ENCODE data around the gene FES. TPM values are rescaled to one million over a fixed set of nuclear protein-coding genes. Genes with fewer than 3 reads are reported as not detected.
"Not testable (repeated sequence)": the region's sequence is repeated elsewhere in the genome, so short reads cannot be mapped to it uniquely, and the experiment has no call there.

Gene FES
- total RNA-seq, 1 donor from 2014 or later = 23.0 TPM

GRCh38 chr15:90910441-90911301 is 26.4 kb downstream of the FES start:
- no peak for DNase-seq

DNA sequence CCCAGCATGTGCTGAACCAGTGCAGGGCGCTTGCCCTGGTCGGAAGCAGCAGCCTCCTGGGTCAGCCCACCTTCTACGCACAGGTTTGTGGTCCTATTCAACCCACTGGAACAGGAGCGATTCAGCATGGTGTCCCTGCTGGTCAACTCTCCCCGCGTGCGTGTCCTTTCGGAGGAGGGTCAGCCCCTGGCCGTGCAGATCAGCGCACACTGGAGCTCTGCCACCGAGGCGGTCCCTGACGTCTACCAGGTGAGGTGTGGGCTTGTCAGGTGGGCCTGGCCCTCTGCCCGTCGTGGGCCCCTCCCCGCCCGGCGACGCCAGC is 27.0 kb downstream of the FES start:
- DNase-seq = no peak

DNA sequence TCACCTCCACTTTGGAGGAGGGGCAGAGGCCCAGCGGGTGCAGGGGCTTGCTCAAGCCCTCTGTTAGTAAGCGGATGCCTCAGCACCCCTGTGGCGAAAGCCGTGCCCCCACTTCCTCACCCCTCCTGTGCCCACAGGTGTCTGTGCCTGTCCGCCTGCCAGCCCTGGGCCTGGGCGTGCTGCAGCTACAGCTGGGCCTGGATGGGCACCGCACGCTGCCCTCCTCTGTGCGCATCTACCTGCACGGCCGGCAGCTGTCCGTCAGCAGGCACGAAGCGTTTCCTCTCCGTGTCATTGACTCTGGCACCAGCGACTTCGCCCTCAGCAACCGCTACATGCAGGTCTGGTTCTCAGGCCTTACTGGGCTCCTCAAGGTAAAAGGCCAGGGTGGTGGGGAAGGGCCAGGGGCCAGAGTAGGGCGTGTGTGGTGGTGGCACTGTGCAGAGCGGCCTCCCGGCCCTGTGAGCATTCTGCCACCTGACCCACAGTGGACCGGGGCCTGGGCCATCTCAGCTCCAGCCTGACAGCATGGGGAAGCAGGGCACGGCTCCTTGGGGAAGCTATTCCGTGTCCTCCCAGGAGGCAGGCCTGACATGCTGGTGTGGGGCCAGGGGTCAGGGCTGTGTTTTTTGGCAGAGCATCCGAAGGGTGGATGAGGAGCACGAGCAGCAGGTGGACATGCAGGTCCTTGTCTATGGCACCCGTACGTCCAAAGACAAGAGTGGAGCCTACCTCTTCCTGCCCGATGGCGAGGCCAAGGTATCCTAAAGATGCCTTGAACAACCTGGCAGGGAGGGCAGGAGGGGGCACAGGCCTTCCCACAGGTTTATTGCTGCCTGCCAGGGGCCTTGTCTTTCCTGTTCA is 27.8 kb downstream of the FES start:
- DNase-seq = no peak

GRCh38 chr15:90912770-90913075 is 28.4 kb downstream of the FES start:
- no peak for DNase-seq

DNA sequence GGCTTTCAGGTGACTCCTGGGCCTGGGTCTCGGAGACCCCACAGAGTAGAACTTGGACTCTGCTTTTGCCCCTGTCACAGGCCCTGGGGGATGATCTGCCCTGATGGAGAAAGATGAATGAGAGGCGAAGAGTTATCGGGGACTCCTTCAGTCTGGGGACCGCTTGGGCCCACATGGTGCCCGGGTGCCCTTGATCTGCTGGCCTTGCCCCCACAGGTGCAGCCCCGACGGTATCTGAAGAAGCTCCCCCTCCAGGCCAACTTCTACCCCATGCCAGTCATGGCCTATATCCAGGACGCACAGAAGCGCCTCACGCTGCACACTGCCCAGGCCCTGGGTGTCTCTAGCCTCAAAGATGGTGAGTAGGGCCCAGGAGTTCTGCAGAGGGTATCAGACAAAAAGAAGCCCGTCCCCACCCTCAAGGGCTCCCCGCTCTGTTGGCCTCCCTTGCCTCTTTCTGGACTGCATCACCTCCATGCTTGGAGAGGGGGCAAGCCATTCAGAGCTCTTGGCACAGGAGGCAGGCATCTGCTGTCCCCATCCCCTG is 29.2 kb downstream of the FES start:
- DNase-seq = no peak

DNA sequence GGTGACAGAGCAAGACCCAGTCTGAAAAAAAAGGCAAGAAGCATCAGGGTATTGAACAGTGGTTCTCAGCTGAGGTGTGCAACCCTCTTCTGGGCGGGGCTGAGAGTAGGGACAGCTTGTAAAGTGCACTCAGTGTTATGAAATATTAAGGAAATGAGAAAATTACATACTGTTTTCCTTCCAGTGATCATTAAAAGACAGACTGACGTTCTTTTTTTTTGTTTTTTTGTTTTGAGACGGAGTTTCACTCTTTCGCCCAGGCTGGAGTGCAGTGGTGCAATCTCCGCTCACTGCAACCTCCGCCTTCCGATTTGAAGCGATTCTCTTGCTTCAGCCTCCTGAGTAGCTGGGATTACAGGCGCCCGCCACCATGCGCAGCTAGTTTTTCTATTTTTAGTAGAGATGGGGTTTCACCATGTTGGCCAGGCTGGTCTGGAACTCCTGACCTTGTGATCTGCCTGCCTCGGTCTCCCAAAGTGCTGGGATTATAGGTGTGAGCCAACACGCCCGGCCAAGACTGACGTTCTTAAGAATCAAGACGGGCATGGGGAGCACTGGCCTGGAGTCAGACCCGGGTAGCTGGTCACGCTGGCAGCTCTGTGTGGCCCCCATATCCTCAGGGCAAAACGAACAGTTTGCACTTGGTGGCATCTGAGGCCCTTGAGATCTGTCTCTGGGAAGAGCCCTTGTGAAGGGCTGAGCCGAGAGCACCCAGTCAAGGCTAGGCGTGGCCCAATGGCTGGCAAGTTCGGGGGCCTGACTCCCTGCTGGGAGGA is 30.2 kb downstream of the FES start:
- no peak for DNase-seq

DNA sequence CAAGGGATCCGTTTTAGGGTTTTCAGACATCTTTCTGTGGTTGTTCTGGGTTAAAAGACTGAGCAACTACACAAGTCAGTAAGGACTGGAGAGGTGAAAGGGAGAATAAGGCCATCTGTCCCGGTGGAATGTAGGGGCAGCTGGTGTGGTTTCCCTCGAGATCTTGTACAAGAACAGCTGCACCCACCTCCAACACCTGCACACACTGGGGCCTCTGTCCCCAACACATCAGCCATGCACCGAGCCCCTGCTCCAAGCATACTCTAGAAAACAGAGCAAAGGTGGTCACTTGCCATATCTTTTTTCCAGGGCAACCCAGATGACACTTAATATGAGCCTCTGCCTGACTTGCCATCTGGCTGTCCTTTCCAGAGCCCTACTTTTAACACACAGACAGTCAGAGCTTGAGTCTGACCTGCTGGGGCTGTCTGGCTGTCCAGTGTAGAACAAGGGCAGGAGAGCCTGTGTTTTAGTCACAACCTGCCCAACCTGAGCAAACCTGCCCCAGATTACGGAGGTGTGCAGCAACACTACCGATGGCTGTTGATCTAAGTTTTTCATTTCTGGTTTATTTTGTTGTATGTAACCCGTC is 31.0 kb downstream of the FES start:
- no peak for DNase-seq

- DNase-seq = no peak
These were observed 31.6 kb downstream of the FES start for GRCh38 chr15:90915808-90916440.

DNA sequence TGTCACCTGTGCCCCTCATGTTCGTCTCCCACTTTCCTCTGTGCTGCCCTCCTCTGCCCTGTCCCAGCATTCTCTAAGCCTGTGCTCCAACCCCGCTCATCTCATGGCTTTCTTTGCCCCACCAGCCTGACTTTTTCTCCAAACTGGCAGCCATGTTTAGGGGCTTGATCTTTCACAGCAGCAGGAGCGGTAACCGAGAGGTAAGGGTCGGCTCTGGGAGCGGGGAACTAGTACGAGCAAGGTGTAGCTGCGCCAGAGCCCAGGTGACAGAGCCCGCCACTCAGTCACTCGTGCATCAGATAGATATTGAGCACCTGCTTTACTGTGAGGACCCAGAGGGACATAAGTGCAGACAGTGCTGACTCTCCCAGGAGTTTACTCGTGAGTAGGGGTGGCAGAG is 32.2 kb downstream of the FES start:
- DNase-seq = no peak

DNA sequence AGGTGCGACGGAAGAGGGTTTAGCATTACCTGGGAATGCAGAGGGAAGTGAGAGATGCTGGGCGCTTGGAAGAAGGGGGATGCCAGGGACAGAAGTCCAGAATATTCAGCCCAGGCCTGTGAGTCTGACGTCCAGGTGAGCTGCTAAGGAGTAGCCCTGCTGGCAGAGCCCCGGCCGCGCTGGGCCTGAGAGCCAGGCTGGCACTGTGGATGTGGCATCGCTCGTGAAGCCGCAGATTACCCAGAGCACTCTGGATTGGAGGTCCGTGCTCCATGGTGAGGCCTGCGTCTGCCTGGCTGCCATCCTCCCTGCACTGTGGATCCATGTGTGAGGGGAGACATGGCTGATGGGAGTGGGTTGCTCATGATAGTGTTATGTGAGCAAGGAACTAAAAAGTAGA is 33.3 kb downstream of the FES start:
- DNase-seq = no peak

- DNase-seq = no peak
These were observed 33.9 kb downstream of the FES start for GRCh38 chr15:90918034-90918788.

- no peak for DNase-seq
These were observed 34.5 kb downstream of the FES start for GRCh38 chr15:90918835-90919234.

GRCh38 chr15:90921887-90922286 is 37.6 kb downstream of the FES start:
- no peak for DNase-seq

GRCh38 chr15:90922712-90923322 is 38.5 kb downstream of the FES start:
- DNase-seq = not testable (repeated sequence)

- DNase-seq = no peak
These were observed 40.1 kb downstream of the FES start for GRCh38 chr15:90924375-90924774.

- DNase-seq = not testable (repeated sequence)
These were observed 42.5 kb downstream of the FES start for GRCh38 chr15:90926766-90927165.

GRCh38 chr15:90928106-90928505 is 43.8 kb downstream of the FES start:
- not testable (repeated sequence) for DNase-seq

GRCh38 chr15:90929246-90930019 is 45.1 kb downstream of the FES start:
- peak; percentile 72 for DNase-seq

DNA sequence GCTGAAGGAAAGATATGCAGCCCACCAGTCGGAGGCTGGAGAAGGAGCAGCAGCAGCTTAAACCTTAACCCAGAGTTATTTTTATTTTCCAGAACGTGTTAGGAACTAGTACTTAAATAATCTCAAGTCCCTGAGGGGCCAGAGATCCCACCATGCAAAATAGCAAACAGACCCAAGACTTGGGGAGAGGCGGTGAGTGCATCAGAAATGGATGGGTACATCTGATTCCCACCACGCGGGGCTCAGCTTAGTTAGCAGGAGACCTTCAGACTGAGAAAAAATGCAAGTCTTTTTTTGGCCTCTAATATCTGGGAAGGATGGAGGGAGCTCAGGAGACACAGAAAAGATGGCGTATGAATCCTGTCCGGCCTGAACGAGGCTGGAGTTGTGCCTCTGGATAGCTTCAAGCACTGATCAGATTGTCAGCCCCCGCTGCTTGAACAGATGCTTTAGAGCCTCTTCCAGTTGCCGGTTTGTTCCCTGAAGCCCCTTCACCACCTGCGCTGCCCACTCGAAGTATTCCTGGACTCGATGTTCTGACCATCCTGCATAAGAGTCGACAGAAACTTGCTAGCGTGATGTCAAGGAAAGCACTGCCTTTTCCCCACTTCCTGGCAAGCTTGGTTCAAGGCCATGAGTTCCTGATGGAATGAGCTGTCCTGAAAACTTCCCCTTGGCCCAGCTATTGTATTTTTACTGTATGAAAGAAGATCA is 46.7 kb downstream of the FES start:
- no peak for DNase-seq

Measured in skin of body (tissue), 2 donors.